CD4-positive, alpha-beta T cell treated with Interleukin-2 at 100 ng/mL for 4 hours (primary cell): ENCODE data around the gene ADGRV1.
"Not testable (repeated sequence)": the region's sequence is repeated elsewhere in the genome, so short reads cannot be mapped to it uniquely, and the experiment has no call there.

Experiments used
- DNase-seq: peaks from one replicate; pipeline ENCODE4 v3.0.0-alpha.2; 2020; ENCODE audit warnings: low spot score

Gene ADGRV1

DNA sequence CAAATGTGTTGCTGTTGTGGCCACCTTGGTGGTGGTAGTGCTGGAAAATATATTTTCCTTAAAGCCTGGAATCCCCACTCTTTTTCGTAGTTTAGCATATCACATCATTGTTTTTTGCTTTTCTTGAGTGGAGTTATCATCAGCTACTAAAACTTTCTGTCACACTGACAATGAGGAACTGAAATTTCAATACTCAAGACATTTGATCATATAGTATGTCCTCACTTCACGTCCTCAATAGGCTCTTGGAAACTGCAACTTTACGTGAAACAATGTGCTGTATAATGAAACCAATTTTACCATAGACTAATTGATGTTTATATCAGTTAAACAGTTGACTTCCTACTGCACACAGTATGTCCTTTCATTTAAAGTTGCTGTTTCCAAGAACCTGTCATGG is 265.8 kb downstream of the ADGRV1 start:
- no peak for DNase-seq

DNA sequence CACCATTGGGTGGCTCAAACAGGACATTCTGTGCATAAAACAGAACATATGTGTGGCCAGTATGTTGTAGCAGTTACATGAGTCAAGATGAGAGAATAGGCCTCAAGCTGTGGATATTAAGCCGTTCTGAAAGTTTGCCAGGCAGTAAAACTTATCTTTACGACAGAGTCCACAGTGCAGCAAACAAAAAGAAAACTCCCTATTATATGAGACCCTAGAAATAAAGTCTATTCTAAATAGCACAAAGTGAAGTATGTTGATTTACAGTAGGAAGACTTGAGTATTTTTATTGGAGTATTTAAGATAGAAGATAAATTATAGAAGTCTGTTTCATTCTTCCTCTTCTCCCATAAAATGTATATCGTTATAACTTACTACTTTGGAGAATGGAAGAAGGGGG is 271.5 kb downstream of the ADGRV1 start:
- DNase-seq, result no peak

DNA sequence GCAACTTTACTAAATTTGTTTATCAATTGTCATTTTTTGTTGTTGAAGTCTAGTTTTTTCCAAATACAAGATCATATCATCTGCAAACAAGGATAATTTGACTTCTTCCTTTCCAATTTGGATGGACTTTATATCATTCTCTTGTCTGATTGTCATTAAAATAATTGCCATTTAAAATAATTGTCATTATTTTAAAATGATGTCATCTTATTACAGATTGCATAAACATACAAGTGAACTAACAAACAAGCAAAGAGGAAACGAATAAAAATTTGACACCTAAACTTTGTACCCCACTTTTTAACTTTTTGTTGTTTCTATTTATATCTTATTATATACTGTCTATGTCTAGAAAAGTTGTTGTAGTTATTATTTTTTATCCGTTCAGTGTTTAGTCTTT is 275.2 kb downstream of the ADGRV1 start:
- no peak for DNase-seq

DNA sequence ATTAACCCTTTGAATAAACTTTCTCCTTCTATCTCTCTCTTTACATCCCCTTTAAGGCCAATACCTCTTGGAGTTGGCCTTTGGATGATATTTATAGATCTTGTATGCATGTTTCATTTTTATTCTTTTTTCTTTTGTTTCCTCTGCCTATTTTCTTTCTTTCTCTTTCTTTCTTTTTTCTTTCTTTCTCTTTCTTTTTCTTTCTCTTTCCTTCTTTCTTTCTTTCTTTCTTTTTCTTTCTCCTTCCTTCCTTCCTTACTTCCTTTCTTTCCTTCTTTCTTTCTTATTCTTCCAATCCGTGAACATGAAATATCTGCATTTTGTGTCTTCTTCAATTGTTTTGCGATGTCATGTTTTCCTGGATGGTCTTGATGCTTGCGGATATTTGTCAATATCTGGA is 276.1 kb downstream of the ADGRV1 start:
- no peak for DNase-seq

DNA sequence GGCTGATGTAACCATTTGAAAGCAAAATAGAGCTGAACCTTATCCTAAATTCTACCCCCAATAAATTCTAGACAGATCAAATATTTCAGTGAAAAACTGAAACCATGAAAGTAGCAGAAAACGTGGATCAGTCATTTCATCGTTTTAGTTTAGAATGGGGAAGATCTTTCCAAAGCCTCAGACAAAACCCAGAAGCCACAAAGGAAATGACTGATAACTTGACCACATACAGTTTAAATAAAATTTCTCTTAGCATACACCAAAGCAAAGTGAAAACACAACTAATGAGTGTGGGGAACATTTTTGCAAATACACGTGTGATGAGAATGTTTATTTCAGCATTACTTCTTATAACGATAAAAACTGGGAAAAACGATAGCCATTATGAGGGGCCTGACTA is 284.8 kb downstream of the ADGRV1 start:
- no peak for DNase-seq

DNA sequence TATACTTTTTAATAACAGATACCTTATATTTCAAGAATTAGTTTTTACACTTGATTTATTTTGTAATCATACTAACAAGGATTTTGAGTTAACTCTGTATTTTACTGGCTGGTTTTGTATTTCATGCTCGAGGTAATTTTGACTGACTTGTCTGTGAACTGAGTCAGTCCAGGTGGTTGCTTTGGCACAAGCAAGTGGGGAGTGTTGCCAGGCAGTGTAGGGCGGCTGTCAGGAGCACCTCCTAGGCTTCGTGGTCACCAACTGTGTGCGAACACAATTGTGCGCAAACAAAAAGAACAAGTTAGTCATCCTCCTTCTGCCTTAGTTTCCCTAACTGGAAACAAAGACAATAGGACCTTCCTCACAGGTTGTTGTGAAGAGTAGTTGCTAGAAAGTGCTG is 286.3 kb downstream of the ADGRV1 start:
- no peak for DNase-seq

DNA sequence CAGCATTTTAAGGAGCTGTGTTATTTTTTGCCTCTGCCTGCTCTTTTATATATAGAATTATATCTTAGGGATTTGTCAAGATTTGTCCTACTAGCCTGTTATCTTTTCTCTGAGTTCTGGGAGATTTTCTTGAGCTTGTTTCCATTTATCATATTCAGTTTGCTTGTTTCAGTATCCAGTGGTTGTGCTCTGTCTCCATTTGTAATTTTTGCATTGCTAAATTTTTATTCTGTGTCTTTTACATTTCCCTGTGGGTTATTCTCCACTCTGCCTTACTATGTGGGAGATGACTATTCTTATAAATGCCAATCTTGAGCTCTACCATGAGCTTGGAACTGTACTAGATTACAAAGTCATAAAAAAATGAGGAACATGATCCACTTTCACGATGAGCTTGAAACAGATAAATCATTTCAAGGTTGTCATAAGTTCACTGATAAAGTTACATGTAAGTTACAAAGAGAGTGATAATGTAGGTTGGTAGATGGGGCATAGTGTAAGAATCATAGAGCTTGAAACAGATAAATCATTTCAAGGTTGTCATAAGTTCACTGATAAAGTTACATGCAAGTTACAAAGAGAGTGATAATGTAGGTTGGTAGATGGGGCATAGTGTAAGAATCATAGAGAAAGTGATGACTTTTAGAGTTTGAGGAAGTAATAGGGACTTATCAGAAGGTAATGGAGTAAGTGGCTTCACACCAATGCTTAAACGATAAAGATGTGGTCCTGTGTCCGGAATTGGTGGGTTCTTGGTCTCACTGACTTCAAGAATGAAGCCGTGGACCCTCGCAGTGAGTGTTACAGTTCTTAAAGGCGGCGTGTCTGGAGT is 287.3 kb downstream of the ADGRV1 start:
- no peak for DNase-seq

DNA sequence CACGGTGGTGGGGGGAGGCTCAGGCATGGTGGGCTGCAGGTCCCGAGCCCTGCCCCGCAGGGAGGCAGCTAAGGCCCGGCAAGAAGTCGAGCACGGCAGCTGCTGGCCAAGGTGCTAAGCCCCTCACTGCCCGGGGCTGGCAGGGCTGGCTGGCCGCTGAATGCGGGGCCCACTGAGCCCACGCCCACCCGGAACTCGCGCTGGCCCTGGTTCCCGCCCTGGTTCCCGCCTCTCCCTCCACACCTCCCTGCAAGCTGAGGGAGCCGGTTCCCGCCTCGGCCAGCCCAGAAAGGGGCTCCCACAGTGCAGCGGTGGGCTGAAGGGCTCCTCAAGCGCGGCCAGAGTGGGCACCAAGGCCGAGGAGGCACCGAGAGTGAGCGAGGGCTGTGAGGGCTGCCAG is 289.0 kb downstream of the ADGRV1 start:
- DNase-seq, result not testable (repeated sequence)

DNA sequence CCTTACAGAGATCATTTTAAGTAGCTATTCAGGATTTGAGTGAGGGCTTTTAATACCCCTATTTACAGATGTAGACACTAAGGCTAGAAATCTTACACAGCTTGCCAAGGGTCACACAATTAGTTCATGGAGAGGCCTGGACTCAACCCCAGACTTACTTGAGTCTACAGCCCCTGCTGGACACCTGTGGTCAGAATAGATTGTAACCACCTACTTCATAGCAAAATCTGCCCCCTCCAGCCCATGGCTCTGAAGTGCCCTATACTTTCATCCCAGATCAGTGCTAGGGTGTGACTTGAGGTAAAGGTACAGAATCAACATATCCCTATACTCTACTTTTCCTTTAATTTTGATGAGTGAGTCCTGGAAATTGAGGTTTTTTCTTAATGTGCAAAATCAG is 291.3 kb downstream of the ADGRV1 start:
- no peak for DNase-seq

DNA sequence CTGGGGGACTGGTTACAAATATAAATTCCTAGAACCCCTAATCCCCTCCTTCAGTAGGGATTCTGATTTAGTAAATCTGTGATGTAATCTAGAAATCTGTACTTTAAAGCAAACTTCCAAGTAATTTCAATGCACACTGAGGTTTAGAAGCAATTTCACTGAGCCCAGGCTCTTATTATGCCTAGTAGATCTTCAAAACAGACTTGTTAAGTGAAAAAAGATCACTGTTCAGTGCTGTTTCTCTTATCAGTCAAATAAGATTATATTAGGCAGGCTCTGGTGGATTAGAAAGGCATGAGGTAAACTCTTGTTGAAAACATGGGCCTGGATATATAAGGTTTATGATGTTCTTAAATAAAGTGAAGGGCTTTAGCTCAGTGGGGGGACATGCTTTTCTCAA is 293.9 kb downstream of the ADGRV1 start:
- no peak for DNase-seq

DNA sequence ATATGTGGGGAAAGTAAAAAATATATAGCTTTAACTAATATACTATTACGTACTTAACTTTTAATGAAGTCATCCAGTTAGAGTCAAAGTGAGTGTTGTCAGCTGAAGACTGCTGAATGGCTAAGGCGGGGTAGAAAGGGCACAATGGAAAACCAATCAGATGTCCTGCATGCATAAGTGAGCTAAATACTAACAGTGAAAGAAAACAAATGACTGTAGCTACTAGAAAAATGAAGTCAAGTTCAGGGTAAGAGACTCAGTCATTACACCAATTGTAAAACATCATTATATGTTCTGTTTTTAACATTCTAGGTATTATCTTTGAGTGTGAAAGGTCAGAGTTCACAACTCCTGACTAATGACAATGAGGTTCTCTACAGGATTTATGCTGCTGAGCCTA is 295.2 kb downstream of the ADGRV1 start:
- no peak for DNase-seq

DNA sequence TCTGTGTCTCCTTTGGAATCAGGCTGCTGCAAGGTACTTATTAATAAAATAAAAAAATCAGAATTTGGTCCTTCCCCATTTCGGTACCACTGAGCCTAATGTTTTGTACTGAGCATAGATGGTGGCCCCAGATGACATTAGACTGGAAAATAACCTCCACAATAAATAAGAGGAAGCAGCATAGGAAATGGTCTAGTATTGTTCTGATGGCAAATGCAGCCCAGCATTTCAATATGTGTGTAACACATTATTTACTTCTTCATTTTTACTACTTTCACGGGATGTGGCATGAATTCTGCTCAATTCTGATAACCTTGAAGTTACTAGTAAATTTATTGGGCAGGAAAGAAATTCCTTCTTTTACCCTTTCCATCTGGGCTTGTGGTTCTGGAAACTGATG is 295.6 kb downstream of the ADGRV1 start:
- no peak for DNase-seq

DNA sequence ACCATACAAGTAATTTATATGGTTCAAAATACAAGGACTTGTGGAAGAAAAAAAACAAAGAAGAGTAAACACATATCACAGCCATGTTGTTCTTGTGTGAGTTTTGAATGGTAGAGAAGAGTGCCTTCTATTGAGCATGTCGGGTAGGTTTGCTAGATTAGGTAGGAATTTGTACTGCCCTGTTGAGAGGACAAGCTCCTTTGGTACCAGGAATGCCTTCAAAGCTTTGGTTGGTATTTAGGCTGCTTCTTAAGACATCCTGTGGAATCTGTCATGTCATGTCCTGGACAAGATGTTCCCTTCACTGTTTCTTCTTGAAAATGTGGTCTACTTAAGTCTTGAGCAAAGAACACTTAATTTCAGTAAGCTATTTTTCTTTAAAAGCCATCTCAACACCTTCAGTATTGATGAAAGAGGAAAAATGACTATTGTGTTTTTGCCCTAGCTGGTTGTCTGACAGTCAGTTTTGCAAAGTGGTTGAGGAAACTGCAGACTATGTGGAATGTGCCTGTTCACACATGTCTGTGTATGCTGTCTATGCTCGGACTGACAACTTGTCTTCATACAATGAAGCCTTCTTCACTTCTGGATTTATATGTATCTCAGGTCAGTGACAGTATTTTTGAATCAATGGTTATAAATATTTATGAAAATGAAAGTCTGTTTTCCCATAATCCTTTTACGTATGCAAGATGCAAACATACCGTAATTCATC is 296.9 kb downstream of the ADGRV1 start:
- no peak for DNase-seq

DNA sequence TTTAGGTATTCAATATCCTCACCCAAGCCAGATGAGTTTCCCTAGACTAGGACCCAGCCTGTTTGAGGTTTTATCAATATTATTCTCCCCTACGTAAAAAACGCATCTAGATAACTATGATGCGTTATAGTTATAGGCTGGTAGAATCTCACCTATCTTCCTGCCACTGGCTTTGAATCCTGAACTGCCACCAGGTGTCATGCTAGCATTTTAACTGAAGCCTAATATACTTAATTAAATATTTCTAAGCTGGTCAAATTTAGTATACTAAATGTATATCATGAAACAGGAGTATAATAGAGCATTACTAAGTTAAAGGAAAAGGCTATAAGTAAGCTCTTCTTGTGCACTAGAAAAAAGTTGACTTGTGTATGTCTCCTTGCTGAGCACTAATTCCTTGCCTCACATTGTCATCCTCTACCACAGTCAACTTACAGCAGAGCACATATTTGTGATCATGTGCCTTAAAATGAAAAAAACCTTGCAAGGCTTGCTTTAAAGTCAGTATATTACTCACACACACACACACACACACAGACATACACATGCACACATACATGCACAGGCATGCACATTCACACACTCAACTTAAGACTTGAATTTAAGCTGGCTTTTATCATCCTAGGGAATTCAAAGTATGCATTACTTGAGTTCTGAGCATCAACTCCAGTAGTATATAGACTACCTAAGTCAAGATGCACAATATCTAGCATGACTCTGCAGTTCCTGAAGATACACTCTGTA is 303.4 kb downstream of the ADGRV1 start:
- no peak for DNase-seq

DNA sequence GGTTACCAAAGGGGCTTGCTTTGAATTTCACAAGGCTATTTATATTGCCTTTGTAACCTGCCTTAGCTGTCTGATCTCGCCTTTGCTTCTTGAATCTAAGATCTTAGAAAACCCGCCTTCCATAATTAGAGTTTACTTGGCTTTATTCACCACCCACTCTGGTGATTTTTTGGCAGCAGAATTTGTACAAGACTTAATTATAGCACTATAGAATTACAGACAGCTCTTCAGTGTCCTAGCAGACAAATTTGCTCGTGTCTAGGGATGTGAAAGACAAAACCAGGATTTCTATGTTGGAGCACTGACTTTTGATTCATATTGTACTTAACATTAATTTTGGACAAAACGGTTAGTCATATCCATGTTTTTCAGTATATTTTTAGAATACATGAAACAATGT is 306.6 kb downstream of the ADGRV1 start:
- no peak for DNase-seq

DNA sequence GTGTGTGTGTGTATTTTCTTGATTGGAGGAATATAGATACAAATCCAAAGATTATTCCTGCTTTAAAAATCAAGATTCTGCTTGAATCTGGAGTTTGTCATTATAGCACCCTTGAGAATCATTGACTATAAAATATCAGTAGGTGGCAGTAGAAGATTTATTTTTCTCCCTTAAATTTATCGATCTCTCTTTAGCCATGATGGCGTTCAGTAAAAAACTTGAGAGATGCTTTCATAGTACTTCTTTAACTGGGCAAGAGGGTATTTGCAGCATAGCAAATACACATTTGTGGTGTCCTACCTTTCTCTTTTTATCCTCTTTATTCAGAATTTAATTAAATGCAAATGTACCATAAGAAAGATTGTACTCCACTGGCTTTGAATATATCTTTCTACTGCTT is 307.7 kb downstream of the ADGRV1 start:
- peak; percentile 39 for DNase-seq

DNA sequence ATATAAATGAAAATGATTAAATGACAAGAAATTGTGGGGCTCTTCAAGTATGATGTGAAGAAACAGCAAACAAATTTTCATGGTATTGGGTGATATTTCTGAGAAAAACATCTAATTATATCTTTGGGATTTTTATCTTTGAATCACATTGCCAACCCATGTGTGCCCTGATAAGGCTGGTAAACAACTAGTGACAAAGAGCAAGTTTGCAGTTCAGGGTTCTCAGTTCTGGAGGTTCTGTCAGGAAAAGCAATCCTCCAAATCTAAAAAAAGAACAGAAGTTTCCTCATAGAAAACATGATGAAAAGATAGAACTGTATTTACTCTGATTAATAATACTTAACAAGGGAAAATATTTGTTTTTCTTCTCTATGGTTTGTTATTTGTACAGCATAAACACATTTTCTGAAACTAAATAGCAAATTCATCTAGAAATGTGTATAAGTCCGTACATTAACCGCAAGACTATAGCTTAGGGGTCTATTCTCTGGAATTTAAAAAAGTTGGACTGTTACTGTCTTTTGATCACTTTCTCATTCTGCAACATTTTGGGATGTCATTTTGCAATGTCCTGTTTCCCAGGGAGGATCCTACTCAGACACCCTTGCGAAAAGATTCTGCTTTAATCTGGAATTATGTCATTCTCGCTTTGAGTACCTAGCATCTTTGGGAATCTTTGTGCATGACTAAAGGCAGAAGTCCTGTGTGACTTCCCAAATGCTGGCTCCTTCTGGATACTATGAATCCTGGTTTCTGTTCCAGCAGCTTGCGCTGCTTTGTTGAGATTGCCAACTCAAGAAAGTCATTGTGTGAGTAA is 308.5 kb downstream of the ADGRV1 start:
- no peak for DNase-seq

DNA sequence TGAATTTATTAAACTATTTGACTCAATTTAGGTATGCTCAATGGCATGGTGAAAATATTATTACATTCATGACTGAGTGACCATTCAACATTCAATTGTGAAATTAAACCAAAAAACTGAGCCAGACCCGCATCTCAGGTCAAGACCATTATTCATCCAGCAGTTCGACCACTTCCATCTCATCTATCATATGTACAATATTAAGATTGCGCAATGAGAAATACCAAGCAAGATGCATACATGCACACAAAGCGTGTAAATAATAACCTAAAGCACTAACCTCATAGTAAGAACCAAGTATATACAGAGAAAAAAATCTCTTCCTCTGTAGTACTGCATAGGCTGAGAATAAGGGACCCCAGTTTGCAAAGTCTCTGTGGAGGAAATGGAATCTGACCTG is 310.2 kb downstream of the ADGRV1 start:
- DNase-seq, result no peak

DNA sequence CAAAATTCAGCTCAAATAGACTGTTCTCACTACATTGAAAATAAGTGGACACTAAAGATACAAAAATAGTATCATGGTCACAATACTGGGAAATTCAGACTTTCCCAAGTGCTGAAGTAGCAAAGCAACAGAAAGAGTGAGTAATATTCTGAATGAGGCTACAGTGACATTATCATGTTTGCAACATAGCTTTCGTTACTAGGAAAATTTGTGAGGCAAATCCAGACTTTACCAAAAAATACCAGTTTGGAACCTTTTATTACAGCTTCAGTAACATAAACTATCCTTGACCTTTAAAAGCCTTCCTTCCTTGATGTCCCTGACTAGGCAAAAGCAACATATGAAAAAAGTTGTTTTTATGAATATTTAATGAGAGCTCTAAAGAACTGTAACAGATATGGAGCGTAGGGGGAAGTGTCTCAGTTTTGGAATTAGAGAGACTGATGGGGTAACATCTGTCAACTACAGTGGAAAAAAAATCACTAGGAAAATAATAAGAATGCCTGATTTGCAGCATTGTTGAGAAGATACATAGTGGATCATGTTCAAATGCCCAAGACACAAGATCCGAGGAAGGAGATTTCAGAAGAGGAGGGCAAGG is 312.9 kb downstream of the ADGRV1 start:
- no peak for DNase-seq

DNA sequence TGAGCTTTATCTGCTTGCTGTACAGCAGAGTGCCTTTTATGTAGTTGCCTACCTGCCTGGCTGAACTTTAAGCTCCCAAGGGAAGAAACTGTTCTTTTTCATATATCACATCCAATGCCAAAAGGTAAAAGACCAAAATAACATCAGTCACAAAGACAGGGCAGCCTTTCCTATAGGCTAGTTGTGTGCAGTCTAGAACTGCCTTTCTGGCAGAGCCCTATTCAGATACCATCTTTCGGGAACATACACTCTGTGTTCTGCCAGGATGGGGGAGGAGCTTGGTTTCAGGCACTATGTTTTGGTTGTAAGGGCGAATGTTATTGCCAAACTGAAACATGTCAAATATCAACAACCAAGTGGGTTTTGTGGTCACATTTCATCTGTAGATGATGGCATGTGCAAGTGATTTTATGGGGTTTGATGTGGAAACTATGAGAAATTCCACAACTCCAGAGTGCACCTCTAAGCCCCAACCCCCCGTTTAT is 314.5 kb downstream of the ADGRV1 start:
- no peak for DNase-seq

DNA sequence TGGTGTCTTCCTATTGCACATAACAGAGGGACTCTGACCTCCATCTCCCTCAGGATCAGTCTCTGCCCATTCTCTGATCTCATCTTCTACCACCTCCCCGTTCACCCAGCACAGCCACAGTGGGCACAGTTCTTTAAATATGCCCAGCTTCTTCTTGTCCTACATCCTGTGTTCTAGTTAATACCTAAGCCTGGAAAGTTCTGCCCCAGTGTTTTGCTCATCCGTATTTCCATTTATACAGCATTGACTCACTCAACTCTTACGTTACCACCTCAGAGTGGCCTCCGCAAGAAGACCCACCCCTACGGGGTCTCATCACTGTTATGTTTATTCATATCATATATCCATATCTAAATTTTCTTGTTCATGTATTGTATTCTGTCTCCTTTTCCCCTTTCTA is 315.5 kb downstream of the ADGRV1 start:
- no peak for DNase-seq

DNA sequence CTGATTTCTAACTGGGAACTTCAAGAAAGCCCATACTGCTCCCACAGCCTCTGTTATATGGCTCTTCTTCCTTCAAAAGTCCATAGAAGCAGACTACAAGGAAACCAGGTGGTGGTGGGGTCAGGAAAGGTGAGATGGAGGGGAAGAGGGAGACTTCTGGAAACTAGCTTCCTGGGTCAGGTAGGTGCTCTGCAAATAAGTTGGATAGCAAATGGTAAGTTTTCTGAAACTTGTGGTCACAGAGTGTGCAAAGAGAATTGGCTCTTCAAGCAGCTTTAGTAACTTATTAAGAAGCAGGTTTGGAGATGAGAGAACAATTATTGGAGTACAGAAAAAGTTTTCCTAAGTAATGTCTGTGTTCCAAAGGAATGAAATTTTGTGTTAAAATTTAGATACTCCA is 316.9 kb downstream of the ADGRV1 start:
- DNase-seq, result no peak
